Midbrain (tissue), 1 donor: ENCODE data around the gene PDCD7.
"Not testable (repeated sequence)": the region's sequence is repeated elsewhere in the genome, so short reads cannot be mapped to it uniquely, and the experiment has no call there.

Experiments used
- DNase-seq: peaks from one replicate; lab custom pipeline; 2025; lab: John Stamatoyannopoulos, UW

Gene PDCD7

GRCh38 chr15:65091946-65092770, 41.5 kb downstream of the PDCD7 start:
- DNase-seq = no peak

GRCh38 chr15:65089206-65089824, 44.3 kb downstream of the PDCD7 start:
- DNase-seq = no peak

- no peak for DNase-seq
Observed at GRCh38 chr15:65088643-65089021, 45.0 kb downstream of the PDCD7 start.

GRCh38 chr15:65087873-65088642, 45.5 kb downstream of the PDCD7 start:
- no peak for DNase-seq

GRCh38 chr15:65087411-65087810, 46.2 kb downstream of the PDCD7 start:
- no peak for DNase-seq

GRCh38 chr15:65086680-65087111, 46.9 kb downstream of the PDCD7 start:
- DNase-seq = no peak

GRCh38 chr15:65085990-65086679, 47.5 kb downstream of the PDCD7 start:
- no peak for DNase-seq

- DNase-seq = no peak
Observed at GRCh38 chr15:65085207-65085753, 48.3 kb downstream of the PDCD7 start.

GRCh38 chr15:65084500-65085206, 49.0 kb downstream of the PDCD7 start:
- DNase-seq = no peak

GRCh38 chr15:65083262-65083701, 50.3 kb downstream of the PDCD7 start:
- peak; percentile 69 for DNase-seq

- no peak for DNase-seq
Observed at GRCh38 chr15:65082303-65082953, 51.2 kb downstream of the PDCD7 start.

- no peak for DNase-seq
Observed at GRCh38 chr15:65081758-65082157, 51.9 kb downstream of the PDCD7 start.

GRCh38 chr15:65081270-65081669, 52.3 kb downstream of the PDCD7 start:
- DNase-seq = peak; percentile 65

- no peak for DNase-seq
Observed at GRCh38 chr15:65079580-65079979, 54.0 kb downstream of the PDCD7 start.

- DNase-seq = no peak
Observed at GRCh38 chr15:65077981-65078352, 55.6 kb downstream of the PDCD7 start.

- no peak for DNase-seq
Observed at GRCh38 chr15:65077291-65077980, 56.2 kb downstream of the PDCD7 start.

GRCh38 chr15:65076486-65077290, 56.9 kb downstream of the PDCD7 start, which contains the start of gene KBTBD13:
Gene KBTBD13 (plus strand): TSS chr15:65076746. CDS start chr15:65076816, 70 bp downstream.
- DNase-seq = no peak

GRCh38 chr15:65075607-65076395, 57.8 kb downstream of the PDCD7 start:
- DNase-seq = not testable (repeated sequence)
